Testis (tissue), 2 donors: ENCODE measurements around the gene NEDD9.

Experiments
- POLR2A ChIP-seq: fragments of 450-650 bp; IDR thresholded peaks from one replicate; pipeline ENCODE4 v1.6.1; 2017; ENCODE audit warnings: antibody characterized with exemption, mild to moderate bottlenecking, moderate library complexity
- TF ChIP-seq, protein P1 (sequence below), 3 experiments: fragments of 450-650 bp in 2 of 3; fragments of 200-600 bp in 1 of 3; sonication (generic) in 1 of 3; IDR thresholded peaks; one replicate each; pipeline ENCODE4 v1.5.1; 2016 to 2019; ENCODE audit warnings: antibody characterized with exemption in 3 of 3, mild to moderate bottlenecking in 2 of 3, moderate library complexity in 1 of 3

DNA sequence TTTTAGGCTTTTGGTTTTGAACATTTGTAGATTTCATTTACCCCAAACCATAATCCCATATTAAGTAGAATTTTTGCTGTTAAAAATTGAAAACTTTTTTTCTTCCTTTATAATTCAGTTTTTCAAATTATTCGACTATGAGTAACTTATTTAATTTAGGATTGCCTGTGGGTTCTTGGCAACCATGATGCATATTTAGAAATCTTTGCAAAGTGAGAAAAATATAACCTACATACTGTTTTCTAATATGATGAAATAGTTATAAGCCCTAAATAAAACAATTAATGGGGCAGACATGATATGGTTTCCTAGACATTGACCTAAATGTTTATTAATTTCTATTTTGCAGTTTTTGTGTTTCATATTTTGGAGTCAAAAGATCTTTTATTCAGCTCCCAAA lies 23.6 kb downstream of the NEDD9 start:
- TF ChIP-seq, protein P1, sequence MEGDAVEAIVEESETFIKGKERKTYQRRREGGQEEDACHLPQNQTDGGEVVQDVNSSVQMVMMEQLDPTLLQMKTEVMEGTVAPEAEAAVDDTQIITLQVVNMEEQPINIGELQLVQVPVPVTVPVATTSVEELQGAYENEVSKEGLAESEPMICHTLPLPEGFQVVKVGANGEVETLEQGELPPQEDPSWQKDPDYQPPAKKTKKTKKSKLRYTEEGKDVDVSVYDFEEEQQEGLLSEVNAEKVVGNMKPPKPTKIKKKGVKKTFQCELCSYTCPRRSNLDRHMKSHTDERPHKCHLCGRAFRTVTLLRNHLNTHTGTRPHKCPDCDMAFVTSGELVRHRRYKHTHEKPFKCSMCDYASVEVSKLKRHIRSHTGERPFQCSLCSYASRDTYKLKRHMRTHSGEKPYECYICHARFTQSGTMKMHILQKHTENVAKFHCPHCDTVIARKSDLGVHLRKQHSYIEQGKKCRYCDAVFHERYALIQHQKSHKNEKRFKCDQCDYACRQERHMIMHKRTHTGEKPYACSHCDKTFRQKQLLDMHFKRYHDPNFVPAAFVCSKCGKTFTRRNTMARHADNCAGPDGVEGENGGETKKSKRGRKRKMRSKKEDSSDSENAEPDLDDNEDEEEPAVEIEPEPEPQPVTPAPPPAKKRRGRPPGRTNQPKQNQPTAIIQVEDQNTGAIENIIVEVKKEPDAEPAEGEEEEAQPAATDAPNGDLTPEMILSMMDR (IDR thresholded peaks at IDR 0.05), result no peak
- TF ChIP-seq POLR2A, result no peak
